Measurements from ENCODE around the gene LYSMD1. TPM values are rescaled to one million over a fixed set of nuclear protein-coding genes. Genes with fewer than 3 reads are reported as not detected.

The LYSMD1 gene
- total and polyA plus RNA-seq, 2 of the 4 experiments (the other 2 are of a cell fraction), result 5.9 to 10.4 TPM

- H3K27ac ChIP-seq (ENCODE audit: insufficient read depth, low read length), result no peak overlapping the region
- no peaks in the 10 kb centered on the region for H3K27me3 ChIP-seq (ENCODE audit: control insufficient read depth, insufficient read depth, low read length)
- no peak overlapping the region for H2BK120ac ChIP-seq (ENCODE audit: low read depth, low read length)
- H4K5ac ChIP-seq (ENCODE audit: low read depth, low read length), result no peak overlapping the region
- H3K4me1 ChIP-seq (ENCODE audit: control insufficient read depth, insufficient read depth, low read length), result peaks cover 2% of the 10 kb centered on the region; the same call in 1 of the 2 replicates
- H3K79me1 ChIP-seq (ENCODE audit: low read depth in 1 of 2, low read length in 2 of 2), result peaks cover 8 to 28% of the 10 kb centered on the region in 2 experiments
- H3K9ac ChIP-seq (ENCODE audit: low read depth, low read length), result no peak overlapping the region
- H2BK20ac ChIP-seq (ENCODE audit: low read depth, low read length), result peak overlapping the region; percentile 0; the same call in 1 of the 2 replicates
- H2AFZ ChIP-seq (replicated peaks; ENCODE audit: low read length, poor library complexity), result no peak overlapping the region
- in situ Hi-C loops (cut with MboI; ENCODE audit: low sequenced_read_pairs), result loop anchor here (10.0 kb wide), 1 partner anchor 211 kb away; no protein-coding TSS in a partner anchor
- H3K18ac ChIP-seq (ENCODE audit: low read depth, low read length), result no peak overlapping the region
- no peak overlapping the region for H4K91ac ChIP-seq (ENCODE audit: insufficient read depth, low read depth, low read length)
- ChIA-PET POLR2A (ENCODE audit: unreplicated experiment) (no interaction called here), CTCF (no interaction called here)
- no peak overlapping the region for H2AK5ac ChIP-seq (ENCODE audit: low read depth, low read length)
- H2BK15ac ChIP-seq (ENCODE audit: low read depth, low read length), result no peak overlapping the region
- no peak overlapping the region for H3K56ac ChIP-seq (ENCODE audit: extremely low read depth, insufficient read depth, low read length)
- H4K20me1 ChIP-seq (ENCODE audit: insufficient read depth, low read length), result no peaks in the 10 kb centered on the region
- no TSS peak for BruUV-seq (replicated peaks)
- ATAC-seq (ENCODE audit: low read depth) (no peak), DNase-seq (no peak)
- no peak overlapping the region for H3K4me2 ChIP-seq (ENCODE audit: low read depth, low read length)
- dilution Hi-C loops (cut with HindIII; ENCODE audit: low sequenced_read_pairs, unreplicated experiment), result no loop called here
- H3K4me3 ChIP-seq (ENCODE audit: insufficient read depth, low read depth, low read length), result no peak overlapping the region
- no CpG with 5 or more reads among the region's 1 CpG for WGBS, 2 experiments (ENCODE audit: extremely low coverage in 2 of 2, insufficient read length in 1 of 2)
- no peak overlapping the region for H2AK9ac ChIP-seq (replicated peaks; ENCODE audit: low read depth, low read length, poor library complexity)
- H3K9me3 ChIP-seq (ENCODE audit: control insufficient read depth, insufficient read depth, low read length), result no peaks in the 10 kb centered on the region
- no peak overlapping the region for H3K14ac ChIP-seq (replicated peaks; ENCODE audit: low read depth, low read length)
- no peak overlapping the region for H4K8ac ChIP-seq (ENCODE audit: low read depth in 2 of 2, low read length in 2 of 2)
- H3K36me3 ChIP-seq (ENCODE audit: control insufficient read depth, insufficient read depth, low read length), result no peaks in the 10 kb centered on the region
- H3K23ac ChIP-seq (ENCODE audit: low read depth, low read length), result no peak overlapping the region
- 0 out of 2 replicates have a peak, but pooled peaks cover 3% of the 10 kb centered on the region for H3K9me1 ChIP-seq (ENCODE audit: insufficient read depth, low read length)
- no peak overlapping the region for H2BK5ac ChIP-seq (ENCODE audit: low read depth, low read length, poor library complexity, severe bottlenecking)
- intact Hi-C loops (cut with micrococcal nuclease), result no loop called here
- TF ChIP-seq CHD1 (IDR thresholded peaks at IDR 0.05; ENCODE audit: low read depth, low read length) (no peak), CEBPB (IDR thresholded peaks at IDR 0.05; ENCODE audit: low read depth, low read length) (no peak), RFX5 (IDR thresholded peaks at IDR 0.05; ENCODE audit: low read depth, low read length) (no peak), MAZ (IDR thresholded peaks at IDR 0.05; ENCODE audit: borderline replicate concordance, low read depth, low read length) (no peak), MAFK (IDR thresholded peaks at IDR 0.05; ENCODE audit: low read depth, low read length) (no peak), USF2 (IDR thresholded peaks at IDR 0.05; ENCODE audit: low read depth, low read length) (no peak), SMC3 (IDR thresholded peaks at IDR 0.05; ENCODE audit: low read depth, low read length) (no peak), RAD21 (IDR thresholded peaks at IDR 0.05; ENCODE audit: low read length) (no peak), NFE2L2 (IDR thresholded peaks at IDR 0.05; ENCODE audit: low read depth, low read length) (no peak), MXI1 (IDR thresholded peaks at IDR 0.05; ENCODE audit: borderline replicate concordance, low read depth, low read length) (no peak), POLR2A (IDR thresholded peaks at IDR 0.05; ENCODE audit: low read depth, low read length) (no peak), BHLHE40 (IDR thresholded peaks at IDR 0.05; ENCODE audit: low read depth, low read length) (no peak), FOS (IDR thresholded peaks at IDR 0.05; ENCODE audit: low read depth, low read length) (no peak), ELK1 (IDR thresholded peaks at IDR 0.05; ENCODE audit: borderline replicate concordance, low read depth, low read length) (no peak), CTCF (conservative IDR thresholded peaks at IDR 0.05; ENCODE audit: low read depth, low read length) (no peak), RCOR1 (IDR thresholded peaks at IDR 0.05; ENCODE audit: insufficient replicate concordance, low read length) (no peak)
- H3K4ac ChIP-seq (ENCODE audit: low read depth, low read length), result no peak overlapping the region
Measured at GRCh38 chr1:151193856-151194255, 28.2 kb upstream of the LYSMD1 start.

All from IMR-90 (cell line).